OCI-LY7 (cell line): ENCODE results near the gene GMNN. TPM values are rescaled to one million over a fixed set of nuclear protein-coding genes. Genes with fewer than 3 reads are reported as not detected.

Experiments used
- BruUV-seq: library from RNA; stranded (reverse); fragments of 400-500 nt; replicated peaks from 2 replicates; lab custom pipeline; 2021; lab: Mats Ljungman, UMichigan
- CTCF ChIA-PET: fragments of 300-600 bp; sonication (Branson Sonifier 250); formaldehyde crosslinking; loops from one replicate; lab custom pipeline; 2022; ENCODE audit warnings: antibody characterized with exemption; ENCODE audit not compliant: unreplicated experiment; lab: Charles Lee
- POLR2A ChIA-PET: fragments of 300-600 bp; sonication (Branson Sonifier 250); formaldehyde crosslinking; loops from one replicate; lab custom pipeline; 2022; ENCODE audit warnings: antibody characterized with exemption; lab: Charles Lee
- DNase-seq: peaks from one replicate; pipeline ENCODE4 v3.0.0-alpha.2; 2015; ENCODE audit warnings: low spot score
- H2AFZ ChIP-seq: fragments of 200-600 bp; sonication (generic), shearing (Covaris generic); 2 replicates; pipeline ENCODE4 v1.6.1; 2014; ENCODE audit warnings: mild to moderate bottlenecking, antibody characterized with exemption, low read length, moderate library complexity
- H3K27ac ChIP-seq: fragments of 200-600 bp; sonication (generic); 2 replicates; pipeline ENCODE4 v1.5.1; 2014; ENCODE audit warnings: mixed run types, low read depth, mild to moderate bottlenecking, moderate library complexity, low read length, inconsistent platforms; ENCODE audit not compliant: poor library complexity, severe bottlenecking
- H3K36me3 ChIP-seq: fragments of 200-600 bp; sonication (generic); 2 replicates; pipeline ENCODE4 v1.6.1; 2014; ENCODE audit warnings: mild to moderate bottlenecking, antibody characterized with exemption, low read length, moderate library complexity, mixed read lengths; ENCODE audit not compliant: insufficient read depth
- H3K4me1 ChIP-seq: fragments of 200-600 bp; sonication (generic); 2 replicates; pipeline ENCODE4 v1.5.1; 2014; ENCODE audit warnings: mild to moderate bottlenecking, low read length; ENCODE audit not compliant: insufficient read depth, poor library complexity, severe bottlenecking
- H3K4me2 ChIP-seq: fragments of 200-600 bp; sonication (generic); 2 replicates; pipeline ENCODE4 v1.6.1; 2014; ENCODE audit warnings: mild to moderate bottlenecking, low read length
- H3K4me3 ChIP-seq: fragments of 200-600 bp; sonication (generic); 2 replicates; pipeline ENCODE4 v1.5.1; 2014; ENCODE audit warnings: mild to moderate bottlenecking, low read depth, low read length; ENCODE audit not compliant: poor library complexity, severe bottlenecking
- H3K79me2 ChIP-seq: fragments of 200-600 bp; sonication (generic); 2 replicates; pipeline ENCODE4 v1.6.1; 2016; ENCODE audit warnings: low read depth, mild to moderate bottlenecking, low read length, moderate library complexity, mixed read lengths; ENCODE audit not compliant: insufficient read depth
- H3K9me2 ChIP-seq: fragments of 200-600 bp; sonication (generic); 2 replicates; pipeline ENCODE4 v1.6.1; 2016; ENCODE audit warnings: mild to moderate bottlenecking, low read length, mixed read lengths; ENCODE audit not compliant: insufficient read depth
- H3K9me3 ChIP-seq: fragments of 200-600 bp; sonication (generic); 2 replicates; pipeline ENCODE4 v1.6.1; 2014; ENCODE audit warnings: mild to moderate bottlenecking, mixed run types, low read length, mixed read lengths
- H4K20me1 ChIP-seq: fragments of 200-600 bp; sonication (generic); 2 replicates; pipeline ENCODE4 v1.6.1; 2014; ENCODE audit warnings: mild to moderate bottlenecking, antibody characterized with exemption, low read length, moderate library complexity, mixed read lengths; ENCODE audit not compliant: insufficient read depth
- CTCF ChIP-seq: fragments of 200-600 bp; sonication (generic); conservative IDR thresholded peaks from 2 replicates; pipeline ENCODE4 v1.5.1; 2014; ENCODE audit warnings: mild to moderate bottlenecking, antibody characterized with exemption, low read length, moderate library complexity, mixed read lengths
- EZH2phosphoT487 ChIP-seq: fragments of 200-600 bp; sonication (generic); IDR thresholded peaks from 2 replicates; pipeline ENCODE4 v1.6.1; 2018; ENCODE audit warnings: low read depth, borderline replicate concordance, mild to moderate bottlenecking, mixed run types, antibody characterized with exemption, low read length, moderate library complexity, mixed read lengths
- intact Hi-C: fragments of 100-400 bp; cut with micrococcal nuclease; formaldehyde crosslinking; loops from one replicate; pipeline ENCODE4 v1.10.0; 2022; ENCODE audit not compliant: unreplicated experiment
- total RNA-seq, 2 experiments: library from RNA; depleted of rRNA in 1 of 2; stranded (reverse); fragments of >200 nt in 1 of 2; shearing (Covaris generic) in 1 of 2; gene quantifications; 2 replicates each; pipeline ENCODE4 v1.2.3, GENCODE V29; 2014 to 2022

The GMNN gene
- total RNA-seq, 2 experiments from 2014 or later, result 101 to 120 TPM

DNA sequence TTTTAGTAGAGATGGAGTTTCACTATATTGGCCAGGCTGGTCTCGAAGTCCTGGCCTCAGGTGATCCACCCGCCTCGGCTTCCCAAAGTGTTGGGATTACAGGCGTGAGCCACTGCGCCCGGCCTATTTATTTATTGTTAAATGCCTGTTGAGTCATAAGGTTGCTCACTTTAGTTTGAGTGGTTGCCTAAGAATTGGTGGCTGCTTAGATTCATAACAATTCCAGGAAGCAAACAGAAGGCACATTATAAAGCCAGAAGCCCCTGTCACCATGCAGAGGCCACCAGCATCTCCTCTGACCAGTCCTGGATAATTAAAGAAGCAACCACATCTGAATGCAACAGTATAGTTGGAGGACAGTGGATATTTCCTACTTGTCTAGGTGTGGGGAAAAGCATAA is 48.0 kb downstream of the GMNN start:
- no peak for TF ChIP-seq EZH2phosphoT487
- TF ChIP-seq CTCF, result no peak
- H3K9me3 ChIP-seq, result no peaks in the 10 kb centered on the region
- H3K79me2 ChIP-seq, result no peaks in the 10 kb centered on the region
- no TSS peak for BruUV-seq
- intact Hi-C loops, result no loop called here
- no peak overlapping the region for H3K27ac ChIP-seq
- H2AFZ ChIP-seq, result no peak overlapping the region
- H4K20me1 ChIP-seq, result no peaks in the 10 kb centered on the region
- H3K4me2 ChIP-seq, result no peak overlapping the region
- no peaks in the 10 kb centered on the region for H3K9me2 ChIP-seq
- ChIA-PET CTCF (no interaction called here), POLR2A (interaction anchor here (0.6 to 0.9 kb wide), 2 partner anchors 12 to 147 kb away, joined by 4 to 5 read pairs; no protein-coding TSS in a partner anchor)
- peaks cover 47% of the 10 kb centered on the region for H3K36me3 ChIP-seq
- no peak for DNase-seq
- H3K4me1 ChIP-seq, result no peaks in the 10 kb centered on the region
- H3K4me3 ChIP-seq, result no peak overlapping the region

- no TSS peak for BruUV-seq
- POLR2A ChIA-PET, result interaction anchor here (0.6 to 1.5 kb wide), 2 partner anchors 12 to 203 kb away, joined by 4 to 5 read pairs; no protein-coding TSS in a partner anchor
- H4K20me1 ChIP-seq, result no peaks in the 10 kb centered on the region
These were observed 48.4 kb downstream of the GMNN start for GRCh38 chr6:24823185-24823584.

More at GRCh38 chr6:24823185-24823584, 48.4 kb downstream of the GMNN start:
- no peaks in the 10 kb centered on the region for H3K9me2 ChIP-seq
- intact Hi-C loops, result no loop called here
- H3K4me1 ChIP-seq, result no peaks in the 10 kb centered on the region
- no peak overlapping the region for H2AFZ ChIP-seq
- no peak overlapping the region for H3K4me3 ChIP-seq
- no peak overlapping the region for H3K27ac ChIP-seq
- no peak for TF ChIP-seq CTCF
- no peak for TF ChIP-seq EZH2phosphoT487
- CTCF ChIA-PET, result no interaction called here
- DNase-seq, result no peak
- H3K36me3 ChIP-seq, result peaks cover 42% of the 10 kb centered on the region
- H3K9me3 ChIP-seq, result no peaks in the 10 kb centered on the region
- H3K79me2 ChIP-seq, result no peaks in the 10 kb centered on the region
- H3K4me2 ChIP-seq, result no peak overlapping the region
